Astrocyte (in vitro differentiated cells and primary cell): Measurements from ENCODE around the gene TMC1. TPM values are rescaled to one million over a fixed set of nuclear protein-coding genes. Genes with fewer than 3 reads are reported as not detected.

Source experiments
- DNase-seq: peaks from one replicate; pipeline ENCODE4 v3.0.0-alpha.2; 2010; ENCODE audit warnings: low read depth
- FAIRE-seq: peaks from 2 replicates; lab custom pipeline; 2011; peaks lifted over from hg19 to GRCh38; lab: Jason Lieb, UNC
- H2AFZ ChIP-seq: 2 replicates; pipeline ENCODE4 v1.6.0; 2012; ENCODE audit warnings: low read depth, low read length, inconsistent platforms
- H3K27ac ChIP-seq: 2 replicates; pipeline ENCODE4 v1.5.1; 2011; ENCODE audit warnings: low read depth, low read length, inconsistent platforms
- H3K27me3 ChIP-seq: 2 replicates; pipeline ENCODE4 v1.6.0; 2011; ENCODE audit warnings: low read length, inconsistent platforms; ENCODE audit not compliant: insufficient read depth
- H3K36me3 ChIP-seq: 2 replicates; pipeline ENCODE4 v1.5.1; 2011; ENCODE audit warnings: low read length, inconsistent platforms; ENCODE audit not compliant: insufficient read depth
- H3K4me1 ChIP-seq: 2 replicates; pipeline ENCODE4 v1.5.1; 2011; ENCODE audit warnings: low read length, inconsistent platforms; ENCODE audit not compliant: insufficient read depth
- H3K4me2 ChIP-seq: 2 replicates; pipeline ENCODE4 v1.6.0; 2012; ENCODE audit warnings: low read length, inconsistent platforms
- H3K4me3 ChIP-seq: 2 replicates; pipeline ENCODE4 v1.5.1; 2011; ENCODE audit warnings: low read depth, mild to moderate bottlenecking, low read length, inconsistent platforms; ENCODE audit not compliant: insufficient read depth
- H3K79me2 ChIP-seq: 2 replicates; pipeline ENCODE4 v1.6.0; 2012; ENCODE audit warnings: mild to moderate bottlenecking, low read length, inconsistent platforms; ENCODE audit not compliant: insufficient read depth
- H3K9ac ChIP-seq: 2 replicates; pipeline ENCODE4 v1.6.0; 2012; ENCODE audit warnings: mild to moderate bottlenecking, low read length, inconsistent platforms
- H3K9me3 ChIP-seq: 2 replicates; pipeline ENCODE4 v1.5.1; 2012; ENCODE audit warnings: low read depth, mild to moderate bottlenecking, low read length, inconsistent platforms; ENCODE audit not compliant: insufficient read depth
- H4K20me1 ChIP-seq: 2 replicates; pipeline ENCODE4 v1.6.0; 2012; ENCODE audit warnings: low read length, inconsistent platforms; ENCODE audit not compliant: insufficient read depth
- H3K27ac Mint-ChIP-seq: one replicate; pipeline ENCODE4 v1.8.0; 2021; ENCODE audit warnings: mild to moderate bottlenecking, mixed read lengths; ENCODE audit not compliant: unreplicated experiment
- H3K27me3 Mint-ChIP-seq: one replicate; pipeline ENCODE4 v1.8.0; 2021; ENCODE audit warnings: low read depth, mixed read lengths; ENCODE audit not compliant: unreplicated experiment
- H3K36me3 Mint-ChIP-seq: one replicate; pipeline ENCODE4 v1.8.0; 2021; ENCODE audit warnings: low read depth, mixed read lengths; ENCODE audit not compliant: unreplicated experiment
- H3K4me1 Mint-ChIP-seq: one replicate; pipeline ENCODE4 v1.8.0; 2021; ENCODE audit warnings: low read depth, mixed read lengths; ENCODE audit not compliant: unreplicated experiment
- H3K4me3 Mint-ChIP-seq: one replicate; pipeline ENCODE4 v1.8.0; 2021; ENCODE audit warnings: mild to moderate bottlenecking, moderate library complexity, mixed read lengths; ENCODE audit not compliant: unreplicated experiment
- H3K9me3 Mint-ChIP-seq: one replicate; pipeline ENCODE4 v1.8.0; 2021; ENCODE audit warnings: mild to moderate bottlenecking, mixed read lengths; ENCODE audit not compliant: unreplicated experiment
- EZH2 ChIP-seq: IDR thresholded peaks from 2 replicates; pipeline ENCODE4 v1.6.1; 2012; ENCODE audit warnings: mild to moderate bottlenecking, low read length, inconsistent platforms; ENCODE audit not compliant: insufficient read depth
- total RNA-seq: library from RNA; stranded (reverse); gene quantifications from 2 replicates; pipeline ENCODE4 v1.2.1, GENCODE V29; 2021
- TF ChIP-seq, protein P1 (sequence below): IDR thresholded peaks from 2 replicates; pipeline ENCODE4 v1.5.1; 2011; ENCODE audit warnings: low read depth, mild to moderate bottlenecking, inconsistent platforms, low read length, moderate library complexity; ENCODE audit not compliant: insufficient read depth

TMC1 gene
- total RNA-seq, 1 donor from 2014 or later: not detected

DNA sequence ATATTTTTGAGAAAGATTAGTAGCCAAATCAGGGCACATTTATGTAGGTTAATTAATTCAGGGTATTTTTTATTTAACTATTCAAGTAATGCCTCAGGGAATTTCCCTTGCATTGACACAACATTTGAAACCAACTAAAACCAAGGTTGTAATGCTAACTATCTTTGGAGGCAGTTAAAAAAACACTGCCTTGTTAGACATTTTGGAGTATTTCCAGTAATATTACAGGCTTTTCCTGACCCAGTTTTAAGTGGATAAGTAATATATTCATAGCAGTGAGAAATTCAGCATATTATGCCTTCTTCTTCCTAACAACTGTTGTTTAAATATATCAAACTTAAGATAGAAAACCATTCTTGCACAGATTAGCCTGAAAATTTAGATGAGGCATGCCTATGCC lies 175.1 kb downstream of the TMC1 start:
- Histone ChIP-seq H3K4me3 (no peak overlapping the region), H3K27ac (no peak overlapping the region), H2AFZ (no peak overlapping the region), H3K4me2 (no peak overlapping the region), H3K9me3 (no peaks in the 10 kb centered on the region), H3K36me3 (no peaks in the 10 kb centered on the region), H3K9ac (no peak overlapping the region), H3K79me2 (no peaks in the 10 kb centered on the region), H3K27me3 (no peaks in the 10 kb centered on the region), H4K20me1 (no peaks in the 10 kb centered on the region), H3K4me1 (no peaks in the 10 kb centered on the region)
- FAIRE-seq (no peak), DNase-seq (no peak)
- H3K4me3 Mint-ChIP-seq: no peak overlapping the region
- no peaks in the 10 kb centered on the region for H3K36me3 Mint-ChIP-seq
- TF ChIP-seq EZH2: no peak
- TF ChIP-seq, protein P1, sequence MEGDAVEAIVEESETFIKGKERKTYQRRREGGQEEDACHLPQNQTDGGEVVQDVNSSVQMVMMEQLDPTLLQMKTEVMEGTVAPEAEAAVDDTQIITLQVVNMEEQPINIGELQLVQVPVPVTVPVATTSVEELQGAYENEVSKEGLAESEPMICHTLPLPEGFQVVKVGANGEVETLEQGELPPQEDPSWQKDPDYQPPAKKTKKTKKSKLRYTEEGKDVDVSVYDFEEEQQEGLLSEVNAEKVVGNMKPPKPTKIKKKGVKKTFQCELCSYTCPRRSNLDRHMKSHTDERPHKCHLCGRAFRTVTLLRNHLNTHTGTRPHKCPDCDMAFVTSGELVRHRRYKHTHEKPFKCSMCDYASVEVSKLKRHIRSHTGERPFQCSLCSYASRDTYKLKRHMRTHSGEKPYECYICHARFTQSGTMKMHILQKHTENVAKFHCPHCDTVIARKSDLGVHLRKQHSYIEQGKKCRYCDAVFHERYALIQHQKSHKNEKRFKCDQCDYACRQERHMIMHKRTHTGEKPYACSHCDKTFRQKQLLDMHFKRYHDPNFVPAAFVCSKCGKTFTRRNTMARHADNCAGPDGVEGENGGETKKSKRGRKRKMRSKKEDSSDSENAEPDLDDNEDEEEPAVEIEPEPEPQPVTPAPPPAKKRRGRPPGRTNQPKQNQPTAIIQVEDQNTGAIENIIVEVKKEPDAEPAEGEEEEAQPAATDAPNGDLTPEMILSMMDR: no peak
- peaks cover under 1% of the 10 kb centered on the region for H3K4me1 Mint-ChIP-seq
- H3K27ac Mint-ChIP-seq: no peak overlapping the region
- H3K9me3 Mint-ChIP-seq: no peaks in the 10 kb centered on the region
- no peaks in the 10 kb centered on the region for H3K27me3 Mint-ChIP-seq

DNA sequence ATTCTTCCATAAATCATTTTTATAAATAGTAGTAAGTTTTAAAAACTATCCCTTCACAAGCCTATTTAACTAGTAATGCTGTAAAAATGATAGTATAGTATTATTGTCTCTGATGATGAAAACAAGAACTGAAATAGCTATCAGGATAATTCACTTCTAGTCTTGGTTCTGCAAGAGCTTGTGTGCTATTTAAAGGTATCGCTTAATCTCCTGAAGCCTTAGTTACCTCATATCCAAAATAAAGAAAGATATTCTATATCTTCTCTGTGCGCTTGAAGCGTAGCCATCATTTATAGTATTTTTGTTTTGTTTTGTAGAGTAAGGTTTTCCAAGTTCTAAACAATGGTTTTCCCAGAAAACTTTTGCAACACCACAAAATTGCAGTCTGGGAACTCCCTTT lies 180.1 kb downstream of the TMC1 start:
- Mint-ChIP-seq H3K4me3 (no peak overlapping the region), H3K36me3 (no peaks in the 10 kb centered on the region), H3K27ac (no peak overlapping the region), H3K4me1 (peaks cover 2% of the 10 kb centered on the region), H3K9me3 (no peaks in the 10 kb centered on the region), H3K27me3 (no peaks in the 10 kb centered on the region)
- DNase-seq (no peak), FAIRE-seq (no peak)
- Histone ChIP-seq H3K36me3 (no peaks in the 10 kb centered on the region), H4K20me1 (no peaks in the 10 kb centered on the region), H2AFZ (no peak overlapping the region), H3K9ac (no peak overlapping the region), H3K79me2 (no peaks in the 10 kb centered on the region), H3K9me3 (no peaks in the 10 kb centered on the region), H3K4me1 (no peaks in the 10 kb centered on the region), H3K4me2 (no peak overlapping the region), H3K27me3 (no peaks in the 10 kb centered on the region), H3K27ac (no peak overlapping the region), H3K4me3 (no peak overlapping the region)
- no peak for TF ChIP-seq EZH2
- TF ChIP-seq, protein P1: no peak

DNA sequence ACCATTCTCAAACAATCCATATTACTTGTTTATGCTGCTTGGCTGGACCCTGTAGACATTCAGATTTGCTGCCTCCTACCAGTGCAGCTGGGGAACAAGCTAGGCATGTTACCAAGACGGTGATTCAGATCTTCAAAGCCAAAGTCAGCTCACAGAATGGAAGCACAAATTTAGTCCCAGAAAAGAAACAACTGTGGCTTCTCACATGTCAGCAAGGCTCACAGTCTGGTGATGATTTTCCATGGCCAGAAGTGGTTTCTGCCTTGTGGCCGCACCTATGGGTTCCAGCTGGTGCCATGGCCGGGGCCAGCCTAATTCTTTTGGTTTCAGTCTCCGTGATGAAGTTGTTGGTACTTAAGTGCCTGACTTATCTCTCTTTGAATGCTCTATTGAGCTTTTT lies 182.2 kb downstream of the TMC1 start:
- no peak overlapping the region for H3K4me2 ChIP-seq
- H3K9me3 Mint-ChIP-seq: peaks cover 3% of the 10 kb centered on the region
- peaks cover 2% of the 10 kb centered on the region for H3K4me1 Mint-ChIP-seq
- H3K4me1 ChIP-seq: no peaks in the 10 kb centered on the region
- H3K9me3 ChIP-seq: no peaks in the 10 kb centered on the region
- no peaks in the 10 kb centered on the region for H3K36me3 ChIP-seq
- DNase-seq (peak; percentile 43), FAIRE-seq (no peak)
- no peak for TF ChIP-seq EZH2
- no peak overlapping the region for H3K4me3 ChIP-seq
- no peaks in the 10 kb centered on the region for H3K36me3 Mint-ChIP-seq
- H2AFZ ChIP-seq: no peak overlapping the region
- no peaks in the 10 kb centered on the region for H3K79me2 ChIP-seq
- H3K27me3 ChIP-seq: no peaks in the 10 kb centered on the region
- H3K27ac Mint-ChIP-seq: no peak overlapping the region
- H3K27ac ChIP-seq: no peak overlapping the region
- H3K9ac ChIP-seq: no peak overlapping the region
- H4K20me1 ChIP-seq: no peaks in the 10 kb centered on the region
- H3K27me3 Mint-ChIP-seq: no peaks in the 10 kb centered on the region
- H3K4me3 Mint-ChIP-seq: no peak overlapping the region
